AG10803 (cell line): ENCODE results near the gene KLHL29.

Experiments
- DNase-seq: peaks from one replicate; pipeline ENCODE4 v3.0.0; 2010; ENCODE audit warnings: low read depth
- H3K4me3 ChIP-seq: 2 replicates; pipeline ENCODE4 v1.5.1; 2011; ENCODE audit warnings: mild to moderate bottlenecking, low read length, control low read depth
- CTCF ChIP-seq: conservative IDR thresholded peaks from 2 replicates; pipeline ENCODE4 v1.5.1; 2011; ENCODE audit warnings: mild to moderate bottlenecking, low read length, control low read depth, inconsistent platforms

KLHL29 gene

GRCh38 chr2:23509596-23510292 is 124.8 kb downstream of the KLHL29 start:
- no peak for TF ChIP-seq CTCF
- no peak overlapping the region for H3K4me3 ChIP-seq
- DNase-seq = no peak

GRCh38 chr2:23510471-23510870 is 125.5 kb downstream of the KLHL29 start:
- TF ChIP-seq CTCF = no peak
- H3K4me3 ChIP-seq = no peak overlapping the region
- no peak for DNase-seq

- no peak overlapping the region for H3K4me3 ChIP-seq
- no peak for TF ChIP-seq CTCF
- DNase-seq = no peak
Measured at GRCh38 chr2:23512778-23513177, 127.8 kb downstream of the KLHL29 start.

GRCh38 chr2:23513245-23513871 is 128.4 kb downstream of the KLHL29 start:
- no peak overlapping the region for H3K4me3 ChIP-seq
- no peak for DNase-seq
- TF ChIP-seq CTCF = no peak

GRCh38 chr2:23513872-23514793 is 129.2 kb downstream of the KLHL29 start:
- TF ChIP-seq CTCF = no peak
- H3K4me3 ChIP-seq = no peak overlapping the region
- DNase-seq = no peak

- no peak for DNase-seq
- no peak for TF ChIP-seq CTCF
- no peak overlapping the region for H3K4me3 ChIP-seq
Measured at GRCh38 chr2:23516520-23517256, 131.7 kb downstream of the KLHL29 start.
